CD4-positive, CD25-positive, alpha-beta regulatory T cell (primary cell): ENCODE measurements around the gene PPP2R3C. TPM values are rescaled to one million over a fixed set of nuclear protein-coding genes. Genes with fewer than 3 reads are reported as not detected.
A peak's percentile ranks its signal among the peaks of the same experiment; 100 is the strongest.
"Not testable (repeated sequence)": the region's sequence is repeated elsewhere in the genome, so short reads cannot be mapped to it uniquely, and the experiment has no call there.

ENCODE experiments used
- ATAC-seq, 2 donors: fragments of 150-1000 bp; cut with Tn5 transposase; one replicate each; pipeline ENCODE4 v1.10.0; 2021; ENCODE audit warnings: low read depth in 2 of 2, moderate number of reproducible peaks in 2 of 2, moderate library complexity in 1 of 2
- DNase-seq, 3 donors: peaks; one replicate each; pipeline versions ENCODE4 v3.0.0 to v3.0.0-alpha.2; 2012 to 2022; ENCODE audit warnings: mixed read lengths in 1 of 3
- H3K27ac ChIP-seq: one replicate; pipeline ENCODE4 v1.7.0; 2013; ENCODE audit warnings: mild to moderate bottlenecking, low read length; ENCODE audit not compliant: insufficient read depth, poor library complexity, severe bottlenecking
- H3K27me3 ChIP-seq: one replicate; pipeline ENCODE4 v1.7.0; 2013; ENCODE audit warnings: low read length; ENCODE audit not compliant: control insufficient read depth, insufficient read depth
- H3K36me3 ChIP-seq: one replicate; pipeline ENCODE4 v1.7.0; 2013; ENCODE audit warnings: mild to moderate bottlenecking, low read length, moderate library complexity; ENCODE audit not compliant: control insufficient read depth, insufficient read depth
- H3K4me1 ChIP-seq: 2 replicates; pipeline ENCODE4 v1.7.0; 2013; ENCODE audit warnings: mild to moderate bottlenecking, low read length; ENCODE audit not compliant: insufficient read depth, control insufficient read depth, poor library complexity, severe bottlenecking
- H3K4me3 ChIP-seq: one replicate; pipeline ENCODE4 v1.7.0; 2013; ENCODE audit warnings: low read depth, mild to moderate bottlenecking, low read length, moderate library complexity
- H3K9me3 ChIP-seq, 2 experiments: 1 replicate in 1 of 2; 2 replicates in 1 of 2; pipeline ENCODE4 v1.7.0; 2013; ENCODE audit warnings: low read length in 2 of 2, mild to moderate bottlenecking in 1 of 2, moderate library complexity in 1 of 2; ENCODE audit not compliant: control insufficient read depth in 2 of 2
- H3K27ac Mint-ChIP-seq, 3 donors: one replicate each; pipeline ENCODE4 v1.8.0; 2020 to 2022; ENCODE audit warnings: mild to moderate bottlenecking in 3 of 3, mixed read lengths in 3 of 3, moderate library complexity in 2 of 3
- H3K27me3 Mint-ChIP-seq: one replicate; pipeline ENCODE4 v1.8.0; 2022; ENCODE audit warnings: mild to moderate bottlenecking, mixed read lengths
- H3K36me3 Mint-ChIP-seq: one replicate; pipeline ENCODE4 v1.8.0; 2020; ENCODE audit warnings: mixed read lengths
- H3K4me1 Mint-ChIP-seq, 4 donors: one replicate each; pipeline ENCODE4 v1.8.0; 2020 to 2022; ENCODE audit warnings: mixed read lengths in 4 of 4, mild to moderate bottlenecking in 1 of 4
- H3K4me3 Mint-ChIP-seq, 4 donors: one replicate each; pipeline ENCODE4 v1.8.0; 2020 to 2022; ENCODE audit warnings: mild to moderate bottlenecking in 4 of 4, mixed read lengths in 4 of 4, moderate library complexity in 3 of 4
- H3K9me3 Mint-ChIP-seq, 7 donors: one replicate each; pipeline ENCODE4 v1.8.0; 2020 to 2022; ENCODE audit warnings: mixed read lengths in 7 of 7, mild to moderate bottlenecking in 3 of 7, moderate library complexity in 2 of 7
- polyA plus RNA-seq, 4 donors: library from polyadenylated mRNA; unstranded; fragments of 300-500 nt; fragmentation: Illumina TruSeq; gene quantifications; one replicate each; pipeline ENCODE4 v1.2.3, GENCODE V29; 2021
- total RNA-seq: library from RNA; stranded (reverse); gene quantifications from one replicate; pipeline ENCODE4 v1.2.3, GENCODE V29; 2022

PPP2R3C gene
- total and polyA plus RNA-seq, 5 donors from 2014 or later = 52.6 to 100 (median 83.7) TPM

DNA sequence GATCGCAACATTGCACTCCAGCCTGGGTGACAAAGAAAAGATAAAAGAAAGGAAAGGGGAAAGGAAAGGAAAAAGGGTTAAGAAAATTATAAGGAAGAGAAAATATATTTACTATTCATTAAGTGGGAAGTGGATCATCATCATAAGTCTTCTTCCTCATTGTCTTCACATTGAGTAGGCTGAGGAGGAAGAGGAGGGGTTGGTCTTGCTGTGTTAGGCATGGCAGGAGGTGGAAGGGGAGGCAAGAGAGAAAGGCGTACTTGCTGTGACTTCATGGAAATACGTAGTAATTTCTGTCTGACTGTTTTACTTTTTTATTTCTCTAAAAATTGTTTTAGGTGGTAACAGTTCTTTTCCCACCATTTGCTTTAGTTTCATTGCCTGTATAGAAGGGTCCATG lies 49.6 kb downstream of the PPP2R3C start:
- Histone ChIP-seq H3K27me3 (no peaks in the 10 kb centered on the region), H3K9me3 (no peaks in the 10 kb centered on the region), H3K4me1 (no peaks in the 10 kb centered on the region), H3K27ac (no peak overlapping the region), H3K4me3 (no peak overlapping the region), H3K36me3 (peaks cover 29% of the 10 kb centered on the region)
- Mint-ChIP-seq H3K36me3 (peaks cover 42% of the 10 kb centered on the region), H3K4me3 (no peak overlapping the region), H3K9me3 (no peaks in the 10 kb centered on the region), H3K4me1 (peaks cover 0 to 5% (median 0%) of the 10 kb centered on the region in 4 donors), H3K27ac (no peak overlapping the region), H3K27me3 (no peaks in the 10 kb centered on the region)
- no peak for DNase-seq
- no peak for ATAC-seq

DNA sequence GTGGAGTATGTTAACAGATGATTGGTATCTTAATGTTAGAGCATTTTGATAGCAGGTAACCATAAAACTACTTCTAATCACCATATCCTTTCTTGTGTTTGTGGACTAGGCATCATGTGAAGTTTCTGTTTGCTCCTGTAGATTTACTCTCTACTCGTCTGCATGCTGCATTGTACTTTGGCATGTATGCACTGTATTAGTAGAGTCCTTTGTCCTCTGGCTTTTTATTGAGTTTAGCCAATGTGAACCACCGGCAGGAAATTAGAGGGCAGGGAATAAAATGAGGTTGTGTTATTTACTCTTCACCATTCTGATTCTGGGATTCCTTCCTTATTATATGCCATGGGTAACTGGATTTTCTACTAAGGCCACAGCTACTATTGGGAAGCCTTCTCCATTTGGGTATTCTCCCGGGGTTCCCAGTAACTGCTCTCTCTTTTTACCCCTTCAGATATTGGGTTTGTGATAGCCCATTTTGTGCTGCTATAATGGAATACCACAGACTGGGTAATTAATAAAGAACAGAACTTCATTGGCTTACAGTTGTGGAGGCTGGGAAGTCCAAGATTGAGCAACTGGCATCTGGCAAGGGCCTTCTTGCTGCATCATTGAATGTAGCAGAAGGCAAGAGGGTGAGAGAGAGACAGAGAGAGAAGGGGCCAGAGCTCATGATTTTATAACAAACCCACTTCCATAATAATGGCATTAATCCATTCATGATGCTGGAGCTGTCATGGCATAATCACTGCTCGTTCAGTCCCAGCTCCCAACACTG lies 53.4 kb downstream of the PPP2R3C start:
- H3K27ac Mint-ChIP-seq = no peak overlapping the region
- peaks cover 31% of the 10 kb centered on the region for H3K36me3 Mint-ChIP-seq
- no peaks in the 10 kb centered on the region for H3K9me3 Mint-ChIP-seq
- Histone ChIP-seq H3K9me3 (no peaks in the 10 kb centered on the region), H3K27ac (no peak overlapping the region), H3K36me3 (peaks cover 21% of the 10 kb centered on the region), H3K4me1 (no peaks in the 10 kb centered on the region), H3K4me3 (no peak overlapping the region), H3K27me3 (no peaks in the 10 kb centered on the region)
- no peak for DNase-seq
- no peak for ATAC-seq
- H3K27me3 Mint-ChIP-seq = no peaks in the 10 kb centered on the region
- no peak overlapping the region for H3K4me3 Mint-ChIP-seq
- peaks cover 0 to 5% (median 0%) of the 10 kb centered on the region in 4 donors for H3K4me1 Mint-ChIP-seq

DNA sequence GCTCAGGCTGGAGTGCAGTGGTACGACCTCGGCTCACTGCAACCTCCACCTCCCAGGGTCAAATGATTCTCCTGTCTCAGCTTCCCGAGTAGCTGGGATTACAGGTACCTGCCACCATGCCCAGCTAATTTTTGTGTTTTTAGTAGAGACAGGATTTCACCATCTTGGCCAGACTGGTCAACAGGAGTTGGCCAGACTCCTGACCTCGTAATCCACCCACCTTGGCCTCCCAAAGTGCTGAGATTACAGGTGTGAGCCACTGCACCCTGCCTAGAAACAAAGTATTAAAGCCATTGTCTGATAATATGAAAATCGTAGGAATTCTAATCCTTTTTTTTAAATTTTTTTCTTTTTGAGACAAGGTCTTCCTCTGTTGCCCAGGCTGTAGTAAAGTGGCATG lies 56.1 kb downstream of the PPP2R3C start:
- not testable (repeated sequence) for H3K4me3 ChIP-seq, H3K27me3 Mint-ChIP-seq, ATAC-seq, DNase-seq, H3K4me1 ChIP-seq, H3K4me3 Mint-ChIP-seq, H3K9me3 ChIP-seq, H3K4me1 Mint-ChIP-seq, H3K27me3 ChIP-seq, H3K27ac ChIP-seq, H3K9me3 Mint-ChIP-seq, H3K27ac Mint-ChIP-seq
- peaks cover 23% of the 10 kb centered on the region for H3K36me3 ChIP-seq
- peaks cover 32% of the 10 kb centered on the region for H3K36me3 Mint-ChIP-seq

DNA sequence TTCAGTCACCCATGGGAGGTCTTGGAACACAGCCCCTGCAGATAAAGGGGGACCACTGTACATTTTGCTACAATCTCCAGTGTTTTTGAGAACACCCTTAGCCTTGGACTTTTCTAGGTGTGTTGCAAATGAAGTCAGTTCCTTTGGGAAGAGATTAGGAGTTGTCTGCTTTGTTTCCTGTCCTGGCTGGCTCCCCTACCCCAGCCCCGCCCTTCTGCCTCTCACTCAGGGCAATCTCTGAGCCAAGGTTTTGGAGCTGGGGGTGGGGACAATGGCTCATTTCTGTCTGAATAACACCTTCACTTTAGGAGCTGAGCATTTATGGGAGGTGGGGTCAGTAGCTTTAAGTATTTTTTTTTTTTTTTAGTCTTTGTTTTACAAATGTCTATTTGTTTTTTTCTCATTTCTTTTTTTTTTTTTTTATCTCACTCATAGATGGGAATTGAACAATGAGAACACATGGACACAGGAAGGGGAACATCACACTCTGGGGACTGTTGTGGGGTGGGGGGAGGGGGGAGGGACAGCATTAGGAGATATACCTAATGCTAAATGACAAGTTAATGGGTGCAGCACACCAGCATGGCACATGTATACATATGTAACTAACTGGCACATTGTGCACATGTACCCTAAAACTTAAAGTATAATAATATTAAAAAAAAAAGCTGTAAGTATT lies 60.5 kb downstream of the PPP2R3C start:
- peaks cover 45% of the 10 kb centered on the region for H3K36me3 ChIP-seq
- H3K9me3 Mint-ChIP-seq, H3K4me3 Mint-ChIP-seq, ATAC-seq, H3K9me3 ChIP-seq, H3K27me3 ChIP-seq, DNase-seq, H3K27ac ChIP-seq, H3K4me3 ChIP-seq, H3K4me1 ChIP-seq, H3K27me3 Mint-ChIP-seq, H3K27ac Mint-ChIP-seq: not testable (repeated sequence)
- H3K36me3 Mint-ChIP-seq = peaks cover 34% of the 10 kb centered on the region
- peaks cover 14 to 19% (median 16%) of the 10 kb centered on the region in 4 donors for H3K4me1 Mint-ChIP-seq

DNA sequence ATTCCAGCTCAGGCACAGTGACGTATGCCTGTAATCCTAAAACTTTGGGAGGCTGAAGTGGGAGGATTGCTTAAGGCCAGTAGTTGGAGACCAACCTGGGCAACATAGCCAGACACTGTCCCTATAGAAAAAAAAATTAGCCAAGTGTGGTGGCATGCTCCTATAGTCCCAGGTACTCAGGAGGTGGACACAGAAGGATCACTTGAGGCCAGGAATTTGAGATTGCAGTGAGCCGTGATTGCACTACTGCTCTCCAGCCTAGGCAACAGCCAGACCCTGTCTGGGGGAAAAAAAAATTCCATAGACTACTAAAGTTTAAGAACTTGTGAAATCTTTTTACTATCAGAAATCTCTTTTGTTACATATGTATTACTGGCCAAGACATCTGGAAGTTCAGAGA lies 69.2 kb downstream of the PPP2R3C start:
- H3K4me3 Mint-ChIP-seq = no peak overlapping the region
- no peaks in the 10 kb centered on the region for H3K9me3 ChIP-seq
- no peak overlapping the region for H3K4me3 ChIP-seq
- no peaks in the 10 kb centered on the region for H3K27me3 ChIP-seq
- ATAC-seq (no peak), DNase-seq (no peak)
- no peaks in the 10 kb centered on the region for H3K27me3 Mint-ChIP-seq
- H3K4me1 ChIP-seq = peaks cover 1% of the 10 kb centered on the region
- H3K36me3 ChIP-seq = peaks cover 25% of the 10 kb centered on the region
- H3K4me1 Mint-ChIP-seq = peaks cover 17 to 30% (median 22%) of the 10 kb centered on the region in 4 donors
- H3K27ac Mint-ChIP-seq = no peak overlapping the region
- H3K36me3 Mint-ChIP-seq = peaks cover 16% of the 10 kb centered on the region
- H3K9me3 Mint-ChIP-seq = no peaks in the 10 kb centered on the region
- H3K27ac ChIP-seq = no peak overlapping the region

DNA sequence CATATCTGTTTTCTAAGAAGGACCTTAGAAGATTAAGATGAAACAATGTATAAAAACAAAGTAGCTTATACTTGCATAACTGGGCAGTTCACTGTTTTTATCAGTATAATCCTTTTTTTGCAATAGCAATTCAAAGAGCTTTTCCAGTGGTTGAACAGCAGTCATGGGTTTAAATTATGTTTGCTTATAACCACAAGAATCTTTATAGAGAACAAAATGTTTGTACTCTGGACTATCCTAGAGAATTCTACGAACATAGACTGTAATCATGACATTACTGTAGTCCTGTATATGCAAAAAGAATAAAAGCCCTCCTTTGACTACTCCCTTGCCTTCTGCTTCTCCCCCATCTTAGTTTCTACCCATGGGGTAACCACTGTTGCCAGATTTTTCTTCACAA lies 70.0 kb downstream of the PPP2R3C start:
- no peaks in the 10 kb centered on the region for H3K9me3 Mint-ChIP-seq
- peak overlapping the region in 1 of 4 donors; percentile 38 for H3K4me3 Mint-ChIP-seq
- no peak overlapping the region for H3K27ac Mint-ChIP-seq

DNA sequence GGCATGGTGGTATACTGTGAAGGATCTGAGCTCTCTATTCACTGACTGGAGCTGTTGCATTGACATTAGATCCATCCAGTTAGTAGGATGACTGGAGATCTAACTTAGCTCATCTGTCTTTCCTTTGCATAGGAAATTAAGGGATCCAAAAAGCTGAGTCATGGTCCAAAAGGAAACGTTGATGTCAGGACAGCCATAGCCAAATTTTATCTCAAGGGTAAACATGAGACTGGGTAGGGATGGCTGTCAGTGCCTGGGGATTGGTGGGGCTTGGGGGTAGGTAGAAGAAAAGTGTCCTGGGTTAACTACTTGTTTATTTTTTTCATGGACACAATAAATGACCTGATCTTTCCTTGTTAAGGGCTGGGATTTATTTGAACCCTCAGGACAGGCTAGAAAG lies 71.1 kb downstream of the PPP2R3C start:
- peaks cover 6% of the 10 kb centered on the region for H3K36me3 Mint-ChIP-seq
- peaks cover 12% of the 10 kb centered on the region for H3K36me3 ChIP-seq

More for the DNA sequence above, 70.0 kb downstream of the PPP2R3C start:
- Mint-ChIP-seq H3K4me1 (peaks cover 13 to 32% (median 22%) of the 10 kb centered on the region in 4 donors), H3K36me3 (peaks cover 10% of the 10 kb centered on the region), H3K27me3 (no peaks in the 10 kb centered on the region)
- Histone ChIP-seq H3K4me3 (no peak overlapping the region), H3K27ac (no peak overlapping the region), H3K36me3 (peaks cover 16% of the 10 kb centered on the region), H3K27me3 (no peaks in the 10 kb centered on the region), H3K9me3 (no peaks in the 10 kb centered on the region), H3K4me1 (peaks cover 10% of the 10 kb centered on the region)
- DNase-seq (no peak), ATAC-seq (no peak)

More for the DNA sequence above, 71.1 kb downstream of the PPP2R3C start:
- DNase-seq = no peak
- no peaks in the 10 kb centered on the region for H3K27me3 Mint-ChIP-seq
- H3K9me3 Mint-ChIP-seq = no peaks in the 10 kb centered on the region
- H3K4me1 Mint-ChIP-seq = peaks cover 10 to 31% (median 21%) of the 10 kb centered on the region in 4 donors
- peaks cover 13% of the 10 kb centered on the region for H3K4me1 ChIP-seq
- H3K27me3 ChIP-seq = no peaks in the 10 kb centered on the region
- ATAC-seq = no peak
- no peaks in the 10 kb centered on the region for H3K9me3 ChIP-seq
- H3K4me3 ChIP-seq = no peak overlapping the region
- no peak overlapping the region for H3K27ac ChIP-seq
- no peak overlapping the region for H3K27ac Mint-ChIP-seq
- H3K4me3 Mint-ChIP-seq = no peak overlapping the region
